ENCODE results near the gene GTF3C1. TPM values are rescaled to one million over a fixed set of nuclear protein-coding genes. Genes with fewer than 3 reads are reported as not detected.

GTF3C1 gene
- total and polyA plus RNA-seq, 2 experiments from 2014 or later: 82.9 to 162 TPM

GRCh38 chr16:27499659-27500055, 50.1 kb downstream of the GTF3C1 start:
- TF ChIP-seq CTCF (IDR thresholded peaks at IDR 0.05; ENCODE audit: low read depth, low read length): no peak
- Histone ChIP-seq H3K4me3 (no peak overlapping the region), H3K36me3 (peaks cover 89% of the 10 kb centered on the region), H3K4me1 (ENCODE audit: low read depth) (no peaks in the 10 kb centered on the region), H3K27ac (no peak overlapping the region), H3K27me3 (no peaks in the 10 kb centered on the region), H3K9me3 (ENCODE audit: low read depth) (no peaks in the 10 kb centered on the region)
- no peak for DNase-seq (ENCODE audit: low read depth in 1 of 2, low spot score in 1 of 2)

- Histone ChIP-seq H3K9me3 (ENCODE audit: low read depth) (no peaks in the 10 kb centered on the region), H3K4me1 (ENCODE audit: low read depth) (no peaks in the 10 kb centered on the region), H3K36me3 (peaks cover 87% of the 10 kb centered on the region), H3K27ac (no peak overlapping the region), H3K4me3 (no peak overlapping the region), H3K27me3 (no peaks in the 10 kb centered on the region)
- TF ChIP-seq CTCF (IDR thresholded peaks at IDR 0.05; ENCODE audit: low read depth, low read length): no peak
- DNase-seq (ENCODE audit: low read depth in 1 of 2, low spot score in 1 of 2): no peak
Observed at GRCh38 chr16:27498916-27499658, 50.6 kb downstream of the GTF3C1 start.

- DNase-seq (ENCODE audit: low read depth in 1 of 2, low spot score in 1 of 2): no peak
- Histone ChIP-seq H3K27me3 (no peaks in the 10 kb centered on the region), H3K4me1 (ENCODE audit: low read depth) (no peaks in the 10 kb centered on the region), H3K9me3 (ENCODE audit: low read depth) (no peaks in the 10 kb centered on the region), H3K27ac (no peak overlapping the region), H3K36me3 (peaks cover 87% of the 10 kb centered on the region), H3K4me3 (no peak overlapping the region)
- no peak for TF ChIP-seq CTCF (IDR thresholded peaks at IDR 0.05; ENCODE audit: low read depth, low read length)
Observed at GRCh38 chr16:27498031-27498825, 51.5 kb downstream of the GTF3C1 start.

- DNase-seq (ENCODE audit: low read depth in 1 of 2, low spot score in 1 of 2): peak in 1 of 2 donors; percentile 86
- Histone ChIP-seq H3K27ac (no peak overlapping the region), H3K4me3 (no peak overlapping the region), H3K9me3 (ENCODE audit: low read depth) (no peaks in the 10 kb centered on the region), H3K4me1 (ENCODE audit: low read depth) (no peaks in the 10 kb centered on the region), H3K27me3 (no peaks in the 10 kb centered on the region), H3K36me3 (peaks cover 80% of the 10 kb centered on the region)
- no peak for TF ChIP-seq CTCF (IDR thresholded peaks at IDR 0.05; ENCODE audit: low read depth, low read length)
Observed at GRCh38 chr16:27495191-27495590, 54.5 kb downstream of the GTF3C1 start.

- Histone ChIP-seq H3K9me3 (ENCODE audit: low read depth) (no peaks in the 10 kb centered on the region), H3K27me3 (no peaks in the 10 kb centered on the region), H3K4me1 (ENCODE audit: low read depth) (no peaks in the 10 kb centered on the region), H3K27ac (no peak overlapping the region), H3K4me3 (no peak overlapping the region), H3K36me3 (peaks cover 89% of the 10 kb centered on the region)
- no peak for TF ChIP-seq CTCF (IDR thresholded peaks at IDR 0.05; ENCODE audit: low read depth, low read length)
- no peak for DNase-seq (ENCODE audit: low read depth in 1 of 2, low spot score in 1 of 2)
Observed at GRCh38 chr16:27492588-27492979, 57.1 kb downstream of the GTF3C1 start.

All from cardiac muscle cell (in vitro differentiated cells and primary cell).